ENCODE measurements around the gene PPDPF.

Gene PPDPF

DNA sequence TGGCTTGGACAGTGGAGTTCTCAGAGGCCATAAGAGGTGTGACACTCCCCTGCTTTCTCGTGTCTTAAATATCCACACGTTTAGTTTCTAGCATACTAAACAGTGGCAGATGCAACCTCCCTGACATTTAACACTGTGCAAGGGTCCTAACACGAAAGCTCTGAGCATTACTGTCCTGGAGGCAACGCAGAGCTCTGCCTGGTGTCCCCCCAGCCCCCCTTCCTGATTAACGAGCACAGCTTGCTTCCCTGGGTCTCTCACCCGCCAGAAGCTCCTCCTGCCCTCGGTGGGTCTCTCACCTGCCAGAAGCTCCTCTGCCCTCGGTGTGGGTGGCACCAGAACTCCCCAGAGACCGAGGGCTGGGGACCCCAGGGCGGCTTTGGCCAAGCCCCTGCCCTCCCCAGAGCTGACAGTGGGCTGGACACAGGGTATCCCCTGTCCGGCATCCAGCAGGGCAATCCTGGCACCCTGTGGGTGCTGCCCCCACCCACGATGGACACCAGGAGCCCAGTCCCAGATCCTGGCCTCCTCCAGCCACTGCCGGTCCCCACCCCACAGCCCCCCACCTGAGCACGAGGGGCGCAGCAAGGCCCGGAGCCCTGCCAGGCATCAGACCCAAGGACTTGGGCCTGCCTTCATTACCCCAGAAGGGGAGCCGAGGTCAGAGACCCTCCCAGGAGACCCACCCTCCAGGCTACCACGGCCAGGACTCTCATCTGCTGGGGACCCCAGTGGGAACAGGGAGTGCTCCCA lies 35.7 kb upstream of the PPDPF start:
- no peak for DNase-seq

GRCh38 chr20:63486300-63486855 lies 34.2 kb upstream of the PPDPF start:
- DNase-seq, result no peak

DNA sequence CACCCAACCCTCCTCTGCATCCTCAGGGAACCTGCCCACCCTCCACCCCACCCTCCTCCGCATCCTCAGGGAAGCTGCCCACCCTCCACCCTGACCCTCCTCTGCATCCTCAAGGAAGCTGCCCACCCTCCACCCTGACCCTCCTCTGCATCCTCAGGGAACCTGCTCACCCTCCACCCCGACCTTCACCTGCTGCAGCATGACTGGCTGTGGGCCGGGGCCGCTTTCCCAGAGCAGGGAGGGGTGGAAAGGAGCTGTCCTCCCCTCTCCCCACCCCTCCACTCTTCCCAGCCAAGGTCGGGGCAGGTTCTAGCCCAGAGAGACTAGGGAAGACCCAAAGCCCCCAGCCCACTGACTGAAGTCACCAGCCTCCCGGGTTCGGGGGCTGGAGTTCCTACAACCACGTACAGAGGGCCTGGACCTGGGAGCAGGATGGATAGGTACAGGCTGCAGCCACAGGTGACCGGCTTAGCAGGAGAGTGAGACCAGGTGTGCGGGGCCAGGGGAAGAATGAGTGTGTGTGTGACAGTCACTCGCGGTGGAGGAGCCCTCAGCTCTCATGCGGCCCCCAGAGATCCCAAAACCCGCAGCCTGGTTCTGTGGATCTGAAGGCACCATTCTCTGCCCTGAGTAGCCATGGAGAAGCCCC lies 33.3 kb upstream of the PPDPF start:
- DNase-seq, result no peak

DNA sequence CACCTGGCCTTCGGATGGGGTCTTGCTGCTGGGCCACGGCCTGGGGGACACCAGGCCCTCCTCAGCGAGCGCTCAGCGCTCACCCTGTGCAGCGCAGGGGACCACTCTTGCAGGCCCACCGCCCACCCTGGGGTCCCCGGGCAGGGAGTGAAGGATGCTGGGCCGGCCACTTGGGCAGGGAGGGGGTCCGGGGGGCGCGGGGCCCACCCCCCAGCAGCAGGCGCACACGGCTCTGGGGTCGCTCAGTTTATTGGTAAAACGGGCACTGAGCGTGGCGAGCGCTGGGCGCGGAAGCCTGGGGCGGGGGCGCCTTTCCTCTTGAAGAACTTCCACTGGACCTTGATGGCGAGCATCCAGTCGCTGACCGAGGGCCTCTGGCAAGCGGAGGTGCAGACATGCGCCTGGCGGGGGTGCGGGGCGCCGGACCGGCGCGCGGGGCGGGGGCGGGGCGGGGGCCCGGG lies 32.8 kb upstream of the PPDPF start:
- DNase-seq, result no peak

DNA sequence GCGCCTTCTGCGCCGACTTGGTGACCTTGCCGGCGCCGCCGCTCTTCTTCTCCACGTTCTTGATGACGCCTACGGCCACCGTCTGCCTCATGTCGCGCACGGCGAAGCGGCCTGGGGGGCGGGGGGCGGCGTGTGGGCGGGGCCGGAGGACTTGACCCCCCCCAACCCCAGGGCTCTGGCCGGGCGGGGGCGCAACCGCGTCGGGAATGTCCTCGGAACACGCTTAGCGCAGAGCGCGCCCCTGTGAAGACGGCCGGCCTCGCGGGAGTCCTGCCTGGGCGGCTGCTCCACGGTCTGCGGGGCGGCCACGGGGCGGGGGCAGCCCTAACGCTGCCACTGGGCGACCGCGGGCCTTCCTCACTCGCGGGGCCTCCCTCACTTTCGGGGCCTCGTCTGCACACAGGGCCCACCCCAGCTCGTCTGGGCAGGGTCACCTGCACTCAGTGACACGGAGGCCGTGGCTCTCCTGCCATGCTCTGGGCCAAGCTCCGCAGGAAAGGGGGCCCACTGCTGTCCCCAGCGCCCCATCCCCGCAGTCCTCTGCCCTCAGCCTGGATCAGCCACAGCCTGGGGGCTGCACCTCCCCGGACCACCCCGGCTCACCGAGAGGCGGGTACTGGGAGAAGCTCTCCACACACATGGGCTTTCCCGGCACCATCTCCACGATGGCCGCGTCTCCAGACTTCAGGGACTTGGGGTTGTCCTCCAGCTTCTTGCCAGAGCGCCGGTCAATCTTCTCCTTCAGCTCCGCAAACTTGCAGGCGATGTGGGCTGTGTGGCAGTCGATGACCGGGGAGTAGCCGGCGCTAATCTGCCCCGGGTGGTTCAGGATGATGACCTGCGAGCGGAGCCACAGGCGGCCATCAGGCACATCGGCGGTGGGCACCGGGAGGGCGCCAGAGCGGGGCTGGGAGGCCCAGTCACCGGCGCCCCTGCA lies 32.0 kb upstream of the PPDPF start:
- DNase-seq, result no peak

GRCh38 chr20:63490416-63490815 lies 30.1 kb upstream of the PPDPF start:
- DNase-seq, result no peak

DNA sequence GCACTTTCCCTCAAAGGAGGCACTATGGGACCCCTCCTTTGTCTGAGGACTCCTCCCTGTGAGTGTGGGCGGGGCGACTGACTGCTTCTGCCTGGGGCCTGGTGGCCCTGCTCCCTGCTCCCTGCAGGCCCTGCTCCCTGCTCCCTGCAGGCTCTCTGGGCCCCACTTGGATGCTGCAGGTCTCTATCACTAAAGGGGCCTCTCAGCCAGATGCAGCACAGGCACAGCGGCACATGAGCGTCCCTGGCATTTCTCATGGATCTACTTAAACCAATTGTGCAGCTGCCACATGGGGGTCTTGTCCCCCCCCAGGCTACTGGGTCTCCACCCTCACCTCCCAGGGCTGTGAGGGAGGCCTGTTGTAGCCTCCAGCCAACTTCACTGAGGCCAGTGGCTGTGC lies 29.5 kb upstream of the PPDPF start:
- no peak for DNase-seq

DNA sequence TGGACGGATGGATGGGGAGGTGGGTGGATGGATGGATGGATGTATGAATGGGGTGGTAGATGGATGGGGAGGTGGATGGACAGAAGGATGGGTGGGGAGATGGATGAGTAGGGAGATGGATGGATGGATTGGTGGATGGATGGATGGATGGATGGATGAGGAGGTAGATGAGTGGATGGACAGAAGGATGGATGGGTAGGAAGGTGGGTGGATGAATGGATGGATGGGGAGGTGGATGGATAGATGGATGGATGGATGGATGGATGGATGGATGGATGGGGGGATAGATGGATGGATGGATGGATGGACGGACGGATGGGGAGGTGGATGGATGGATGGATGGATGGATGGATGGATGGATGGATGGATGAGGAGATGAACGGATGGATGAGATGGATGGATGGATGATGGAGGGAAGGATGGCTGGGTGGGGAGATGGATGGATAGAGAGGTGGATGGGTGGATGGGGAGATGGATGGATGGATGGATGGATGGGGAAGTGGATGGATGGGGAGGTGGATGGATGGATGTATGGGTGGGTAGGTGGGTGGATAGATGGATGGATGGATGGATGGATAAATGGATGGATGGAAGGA lies 28.8 kb upstream of the PPDPF start:
- no peak for DNase-seq

- DNase-seq, result no peak
Measured at GRCh38 chr20:63492518-63492917, 28.0 kb upstream of the PPDPF start.

GRCh38 chr20:63492982-63493381 lies 27.6 kb upstream of the PPDPF start:
- DNase-seq, result no peak

DNA sequence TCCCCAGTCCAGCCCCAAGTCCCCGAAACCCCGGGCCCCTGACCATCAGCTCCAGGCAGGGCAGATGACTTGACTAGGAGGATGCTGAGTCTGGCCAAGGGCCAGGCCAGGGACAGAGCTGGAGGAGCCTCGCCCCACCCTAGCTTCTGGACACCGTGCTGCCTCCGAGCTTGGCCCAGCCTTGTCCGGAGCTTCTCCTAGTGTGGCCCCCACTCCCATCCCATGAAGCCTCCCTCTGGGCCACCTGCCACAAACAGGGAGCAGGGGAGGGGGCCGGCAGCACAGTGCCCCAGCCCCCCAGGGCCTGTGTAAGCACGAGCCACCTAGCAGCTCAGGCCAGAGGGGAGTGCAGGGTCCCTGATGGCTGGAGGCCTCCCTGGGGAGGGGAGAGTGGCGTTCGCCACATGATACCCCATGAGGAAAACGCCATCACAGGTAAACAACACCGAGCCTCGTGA lies 27.0 kb upstream of the PPDPF start:
- DNase-seq, result no peak

GRCh38 chr20:63494084-63494419 lies 26.5 kb upstream of the PPDPF start:
- no peak for DNase-seq

DNA sequence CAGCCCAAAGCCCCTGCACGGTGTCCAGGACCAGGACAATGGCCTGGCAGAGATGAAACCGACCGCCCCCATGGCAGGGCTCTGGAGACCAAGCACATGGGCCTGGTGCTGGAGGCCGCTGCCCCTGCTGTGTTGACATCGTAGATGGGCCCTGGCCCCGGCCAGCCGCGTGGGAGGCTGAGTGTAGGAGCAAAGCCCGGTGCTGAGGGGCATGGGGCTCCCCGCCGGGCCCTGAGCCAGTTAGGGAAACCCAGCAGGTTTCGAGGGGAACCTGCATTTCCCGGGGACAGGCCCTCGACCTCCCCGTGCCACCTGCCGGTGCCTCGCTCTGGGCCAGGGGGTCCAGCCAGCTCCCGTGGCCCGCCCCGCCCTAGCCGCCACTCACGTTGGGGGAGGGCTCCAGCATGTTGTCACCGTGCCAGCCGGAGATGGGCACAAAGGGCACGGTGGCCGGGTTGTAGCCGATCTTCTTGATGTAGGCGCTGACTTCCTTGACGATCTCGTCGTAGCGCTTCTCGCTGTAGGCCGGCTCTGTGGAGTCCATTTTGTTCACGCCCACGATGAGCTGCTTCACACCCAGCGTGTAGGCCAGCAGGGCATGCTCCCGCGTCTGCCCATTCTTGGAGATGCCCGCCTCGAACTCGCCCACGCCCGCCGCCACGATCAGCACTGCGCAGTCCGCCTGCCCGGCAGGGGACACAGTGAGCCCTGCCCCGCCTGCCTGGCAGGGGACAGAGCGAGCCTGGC lies 26.0 kb upstream of the PPDPF start:
- no peak for DNase-seq

- DNase-seq, result no peak
Measured at GRCh38 chr20:63495167-63495720, 25.3 kb upstream of the PPDPF start.

- DNase-seq, result peak; percentile 78
Measured at GRCh38 chr20:63495741-63496595, 24.6 kb upstream of the PPDPF start.

DNA sequence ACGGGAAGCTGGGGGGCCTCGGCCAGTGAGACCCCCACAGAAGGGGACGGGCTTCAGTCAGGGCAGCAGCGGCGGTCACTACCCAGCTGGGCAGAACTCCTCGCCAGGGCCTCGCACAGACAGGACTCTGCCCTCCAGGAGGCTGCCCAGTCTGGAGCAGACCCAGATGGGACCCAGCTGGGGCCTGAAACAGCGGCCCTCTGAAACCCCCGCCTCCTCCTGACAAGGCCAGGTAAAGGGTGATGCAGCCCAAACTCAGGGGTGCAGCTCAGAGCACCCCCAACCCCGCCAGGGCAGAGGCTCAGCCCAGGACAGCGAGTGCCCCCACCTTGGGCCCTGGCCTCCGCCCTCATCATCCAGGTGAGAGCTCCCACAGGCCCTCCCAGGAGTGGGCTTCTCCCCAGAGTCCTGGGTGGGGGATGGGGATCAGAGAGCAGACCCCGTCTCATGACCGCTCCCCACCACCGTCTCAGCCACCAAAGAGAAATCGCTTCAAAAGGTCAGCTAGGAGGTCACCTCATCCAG lies 23.9 kb upstream of the PPDPF start:
- DNase-seq, result peak; percentile 45

DNA sequence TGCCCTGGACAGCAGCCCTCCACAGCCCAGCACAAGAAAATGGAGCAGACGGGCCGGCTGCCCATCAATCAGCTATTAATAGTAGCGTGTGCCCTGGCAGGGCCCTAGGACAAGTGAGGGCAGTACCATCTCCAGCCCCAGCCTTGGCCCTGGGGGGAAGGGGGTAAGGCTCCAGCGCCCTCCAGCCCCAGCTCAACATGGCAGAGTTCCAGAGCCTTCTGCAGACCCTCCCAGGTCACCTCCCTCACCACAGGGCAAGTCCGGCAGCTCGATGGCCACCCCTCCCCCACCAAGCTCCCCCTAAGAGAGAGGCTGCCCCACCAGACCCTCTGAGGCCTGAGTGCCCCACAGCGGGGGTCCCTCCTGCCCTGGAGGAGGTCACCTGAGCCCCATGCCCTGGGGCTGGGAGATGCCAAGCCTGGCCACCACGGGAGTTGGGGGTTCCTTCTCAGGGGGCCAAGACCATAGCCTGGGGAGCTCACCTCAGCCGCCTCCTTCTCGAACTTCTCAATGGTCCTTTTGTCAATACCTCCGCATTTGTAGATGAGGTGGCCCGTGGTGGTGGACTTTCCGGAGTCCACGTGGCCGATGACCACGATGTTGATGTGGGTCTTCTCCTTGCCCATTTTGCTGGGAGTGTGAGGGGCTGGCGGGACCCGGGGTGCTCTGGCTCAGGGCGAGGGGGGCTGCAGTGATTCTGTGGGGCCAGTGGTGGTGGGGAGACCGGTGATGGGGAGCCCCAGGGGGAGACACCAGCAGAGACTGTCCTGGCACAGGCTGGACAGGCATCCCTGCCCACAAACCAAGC lies 23.2 kb upstream of the PPDPF start:
- no peak for DNase-seq

- no peak for DNase-seq
Measured at GRCh38 chr20:63497946-63498935, 22.3 kb upstream of the PPDPF start.

Measured in right kidney (tissue), 1 donor.